Endodermal cell (in vitro differentiated cells): ENCODE data around the gene FUT2. TPM values are rescaled to one million over a fixed set of nuclear protein-coding genes. Genes with fewer than 3 reads are reported as not detected.
A peak's percentile ranks its signal among the peaks of the same experiment; 100 is the strongest.

Source experiments
- DNase-seq: peaks from one replicate; pipeline ENCODE4 v3.0.0-alpha.2; 2017
- H3K27ac ChIP-seq: 2 replicates; pipeline ENCODE4 v1.5.1; 2013; ENCODE audit warnings: mild to moderate bottlenecking, low read depth, low read length, moderate library complexity
- H3K27me3 ChIP-seq: 2 replicates; pipeline ENCODE4 v1.6.1; 2013; ENCODE audit warnings: mild to moderate bottlenecking, low read length, moderate library complexity; ENCODE audit not compliant: insufficient read depth, control insufficient read depth, poor library complexity, severe bottlenecking
- H3K36me3 ChIP-seq: 2 replicates; pipeline ENCODE4 v1.7.0; 2013; ENCODE audit warnings: mild to moderate bottlenecking, low read length, moderate library complexity; ENCODE audit not compliant: control insufficient read depth, insufficient read depth
- H3K4me1 ChIP-seq: one replicate; pipeline ENCODE4 v1.7.0; 2013; ENCODE audit warnings: low read length; ENCODE audit not compliant: control insufficient read depth, insufficient read depth
- H3K4me3 ChIP-seq: 2 replicates; pipeline ENCODE4 v1.5.1; 2013; ENCODE audit warnings: mild to moderate bottlenecking, low read length, moderate library complexity
- H3K9ac ChIP-seq: 2 replicates; pipeline ENCODE4 v1.6.1; 2013; ENCODE audit warnings: mild to moderate bottlenecking, low read length, moderate library complexity; ENCODE audit not compliant: poor library complexity, severe bottlenecking; ENCODE audit errors: extremely low read depth
- H3K9me3 ChIP-seq: 2 replicates; pipeline ENCODE4 v1.6.1; 2013; ENCODE audit warnings: mild to moderate bottlenecking, low read length, moderate library complexity; ENCODE audit not compliant: control insufficient read depth
- H3K27ac Mint-ChIP-seq: 2 replicates; pipeline ENCODE4 v1.8.0; 2020; ENCODE audit warnings: mixed read lengths
- H3K27me3 Mint-ChIP-seq: 2 replicates; pipeline ENCODE4 v1.8.0; 2021; ENCODE audit warnings: mild to moderate bottlenecking, mixed read lengths; ENCODE audit not compliant: insufficient read depth
- H3K36me3 Mint-ChIP-seq: 2 replicates; pipeline ENCODE4 v1.8.0; 2020; ENCODE audit warnings: low read depth, mixed read lengths
- H3K4me1 Mint-ChIP-seq: 2 replicates; pipeline ENCODE4 v1.8.0; 2020; ENCODE audit warnings: mixed read lengths
- H3K4me3 Mint-ChIP-seq: 2 replicates; pipeline ENCODE4 v1.8.0; 2020; ENCODE audit warnings: mild to moderate bottlenecking, moderate library complexity, mixed read lengths
- H3K9me3 Mint-ChIP-seq: 2 replicates; pipeline ENCODE4 v1.8.0; 2020; ENCODE audit warnings: mild to moderate bottlenecking, mixed read lengths
- CTCF ChIP-seq: fragments of 200-600 bp; sonication (generic); conservative IDR thresholded peaks from 2 replicates; pipeline ENCODE4 v1.5.0; 2021; ENCODE audit warnings: antibody characterized with exemption, mild to moderate bottlenecking
- WGBS, 2 experiments: methylation state at CpG; one replicate each; pipeline versions ENCODE4 v1.1.5 to v1.1.7; 2013; ENCODE audit warnings: missing lambda C conversion rate in 2 of 2, mixed read lengths in 1 of 2; ENCODE audit not compliant: insufficient coverage in 1 of 2, insufficient read length in 1 of 2; 5-methylcytosine and 5-hydroxymethylcytosine counted together
- total RNA-seq, 2 donors: library from RNA; stranded (reverse); fragmentation: NEBNext Ultra II Directional in 1 of 2; extraction: Animal tissue kit (Norgen Biotek cat#: 25700) in 1 of 2; gene quantifications; 2 replicates in 1 of 2; 3 replicates in 1 of 2; pipeline ENCODE4 v1.2.1, GENCODE V29; 2021

FUT2 gene
- total RNA-seq, 2 donors from 2014 or later = 5.8 to 11.0 TPM

- H3K9me3 ChIP-seq = no peaks in the 10 kb centered on the region
- H3K27ac Mint-ChIP-seq = no peak overlapping the region
- DNase-seq = no peak
- H3K36me3 Mint-ChIP-seq = no peaks in the 10 kb centered on the region
- H3K27me3 ChIP-seq = no peaks in the 10 kb centered on the region
- 90 to 91% methylated on average over 5 to 6 of the region's 6 CpGs for WGBS, 2 experiments
- H3K4me3 Mint-ChIP-seq = no peak overlapping the region
- no peak for TF ChIP-seq CTCF
- H3K4me1 Mint-ChIP-seq = peaks cover 14% of the 10 kb centered on the region
- no peak overlapping the region for H3K27ac ChIP-seq
- no peak overlapping the region for H3K4me3 ChIP-seq
- H3K36me3 ChIP-seq = no peaks in the 10 kb centered on the region
- no peaks in the 10 kb centered on the region for H3K4me1 ChIP-seq
- H3K9me3 Mint-ChIP-seq = peaks cover 6% of the 10 kb centered on the region
- no peak overlapping the region for H3K9ac ChIP-seq
- H3K27me3 Mint-ChIP-seq = peaks cover 9% of the 10 kb centered on the region
These were observed 37.3 kb upstream of the FUT2 start for GRCh38 chr19:48658483-48658882.

DNA sequence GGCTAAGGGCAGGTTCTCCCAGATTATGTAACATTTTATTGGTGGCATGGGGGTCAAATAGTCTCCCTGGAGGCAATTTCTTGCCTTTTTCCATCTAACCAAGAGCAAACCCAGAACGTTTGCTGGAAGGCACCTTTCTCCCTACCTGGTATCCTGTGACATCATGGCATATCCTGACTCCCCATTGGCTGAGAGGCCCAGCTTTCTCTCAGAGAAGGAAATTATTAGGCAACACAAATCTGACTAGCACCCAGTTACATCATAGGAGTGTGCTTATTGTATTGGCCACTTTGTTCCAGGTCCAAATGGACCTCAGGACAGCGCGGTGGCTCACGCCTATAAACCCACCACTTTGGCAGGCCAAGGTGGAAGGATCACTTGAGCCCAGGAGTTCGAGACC, 36.0 kb upstream of the FUT2 start:
- Histone ChIP-seq H3K4me3 (no peak overlapping the region), H3K36me3 (no peaks in the 10 kb centered on the region), H3K9me3 (no peaks in the 10 kb centered on the region), H3K27me3 (no peaks in the 10 kb centered on the region), H3K27ac (no peak overlapping the region), H3K4me1 (no peaks in the 10 kb centered on the region), H3K9ac (no peak overlapping the region)
- 91 to 93% methylated on average over 5 of the region's 5 CpGs for WGBS, 2 experiments
- no peaks in the 10 kb centered on the region for H3K36me3 Mint-ChIP-seq
- H3K27me3 Mint-ChIP-seq = peaks cover 9% of the 10 kb centered on the region
- DNase-seq = no peak
- no peak for TF ChIP-seq CTCF
- H3K27ac Mint-ChIP-seq = no peak overlapping the region
- peaks cover 6% of the 10 kb centered on the region for H3K9me3 Mint-ChIP-seq
- no peak overlapping the region for H3K4me3 Mint-ChIP-seq
- peaks cover 7% of the 10 kb centered on the region for H3K4me1 Mint-ChIP-seq

DNA sequence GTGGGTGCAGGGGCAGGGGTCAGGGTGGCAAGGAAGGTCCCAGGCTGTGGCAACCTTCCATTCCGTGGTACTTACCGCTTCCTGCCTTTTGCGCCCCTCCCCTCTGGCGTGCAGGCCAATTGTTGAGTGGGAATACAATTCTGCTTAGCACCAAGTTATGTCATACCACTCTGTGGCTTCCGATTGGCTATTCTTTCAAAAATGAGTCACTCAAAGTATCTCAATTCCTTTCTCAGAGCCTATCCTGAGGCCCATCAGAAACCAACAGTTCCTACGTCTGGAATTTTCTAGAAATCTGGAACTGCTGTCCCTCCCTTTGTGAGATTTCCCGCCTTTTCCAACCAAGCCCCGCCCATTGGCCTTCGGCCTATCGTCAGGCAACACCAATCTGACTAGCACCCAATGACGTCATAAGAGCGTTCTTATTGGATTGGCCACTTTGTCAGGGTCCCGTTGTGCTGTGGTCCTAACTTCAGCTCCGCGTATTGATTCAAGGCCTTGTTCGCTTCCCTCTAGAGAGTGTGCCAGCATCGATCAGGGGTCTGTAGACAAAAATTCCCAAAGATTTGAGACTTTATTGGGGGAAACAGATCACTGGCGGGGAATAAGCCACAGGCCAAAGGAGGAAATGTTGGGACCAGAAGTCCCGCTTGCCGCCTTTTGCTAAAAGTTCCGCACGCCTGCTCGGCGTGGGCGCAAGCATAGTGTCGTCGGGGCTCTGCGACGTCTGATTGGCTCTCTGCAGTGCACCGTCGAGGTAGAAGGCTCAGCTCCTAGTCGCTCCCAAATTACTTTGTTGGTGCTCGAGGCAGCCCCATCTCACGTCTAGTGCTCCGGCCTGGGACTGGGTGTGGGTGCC, 34.7 kb upstream of the FUT2 start:
- Histone ChIP-seq H3K9me3 (no peaks in the 10 kb centered on the region), H3K4me1 (no peaks in the 10 kb centered on the region), H3K9ac (no peak overlapping the region), H3K27me3 (no peaks in the 10 kb centered on the region), H3K4me3 (no peak overlapping the region), H3K36me3 (no peaks in the 10 kb centered on the region), H3K27ac (no peak overlapping the region)
- Mint-ChIP-seq H3K4me1 (peaks cover 6% of the 10 kb centered on the region), H3K9me3 (peaks cover 6% of the 10 kb centered on the region), H3K27ac (peak overlapping the region; percentile 86), H3K4me3 (no peak overlapping the region), H3K36me3 (no peaks in the 10 kb centered on the region), H3K27me3 (peaks cover 9% of the 10 kb centered on the region)
- DNase-seq = peak; percentile 86
- 90 to 91% methylated on average over 33 to 35 of the region's 35 CpGs for WGBS, 2 experiments
- TF ChIP-seq CTCF = no peak
